Gastroesophageal sphincter (tissue), 3 donors: ENCODE measurements around the gene FZD2.

Experiments
- EP300 ChIP-seq: sonication (generic); formaldehyde crosslinking; IDR thresholded peaks from one replicate; pipeline ENCODE4 v1.6.1; 2017; ENCODE audit warnings: antibody characterized with exemption, mild to moderate bottlenecking
- POLR2A ChIP-seq, 2 donors: fragments of 450-650 bp; IDR thresholded peaks; one replicate each; pipeline ENCODE4 v1.6.1; 2017; ENCODE audit warnings: antibody characterized with exemption in 2 of 2, mild to moderate bottlenecking in 2 of 2, moderate library complexity in 1 of 2
- POLR2AphosphoS5 ChIP-seq: sonication (generic); formaldehyde crosslinking; IDR thresholded peaks from one replicate; pipeline ENCODE4 v1.6.1; 2017; ENCODE audit warnings: antibody characterized with exemption
- TF ChIP-seq, protein P1 (sequence below), 4 experiments: fragments of 200-600 bp in 2 of 4; fragments of 450-650 bp in 2 of 4; sonication (generic) in 1 of 4; IDR thresholded peaks; one replicate each; pipeline ENCODE4 v1.5.1; 2017 to 2019; ENCODE audit warnings: antibody characterized with exemption in 4 of 4, mild to moderate bottlenecking in 2 of 4, moderate library complexity in 2 of 4

DNA sequence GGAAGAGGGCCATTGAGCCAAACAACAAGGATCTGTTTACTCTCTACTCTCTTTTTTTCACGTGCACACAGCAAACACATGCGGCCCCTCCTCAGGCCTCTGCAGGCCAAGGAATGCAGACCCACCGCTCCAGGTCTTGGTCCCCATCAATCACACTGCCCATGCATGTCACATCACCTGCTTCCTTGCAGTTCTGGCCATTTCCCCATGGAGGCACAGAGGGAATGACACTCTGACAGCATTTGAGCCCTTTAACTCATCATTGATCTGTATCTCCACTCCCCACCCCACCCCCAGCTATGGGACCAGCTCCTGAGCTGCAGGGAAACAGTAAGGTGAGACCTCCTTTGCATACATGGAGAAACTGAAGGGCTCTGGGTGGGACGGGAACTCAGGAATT, 53.0 kb downstream of the FZD2 start:
- TF ChIP-seq, protein P1, sequence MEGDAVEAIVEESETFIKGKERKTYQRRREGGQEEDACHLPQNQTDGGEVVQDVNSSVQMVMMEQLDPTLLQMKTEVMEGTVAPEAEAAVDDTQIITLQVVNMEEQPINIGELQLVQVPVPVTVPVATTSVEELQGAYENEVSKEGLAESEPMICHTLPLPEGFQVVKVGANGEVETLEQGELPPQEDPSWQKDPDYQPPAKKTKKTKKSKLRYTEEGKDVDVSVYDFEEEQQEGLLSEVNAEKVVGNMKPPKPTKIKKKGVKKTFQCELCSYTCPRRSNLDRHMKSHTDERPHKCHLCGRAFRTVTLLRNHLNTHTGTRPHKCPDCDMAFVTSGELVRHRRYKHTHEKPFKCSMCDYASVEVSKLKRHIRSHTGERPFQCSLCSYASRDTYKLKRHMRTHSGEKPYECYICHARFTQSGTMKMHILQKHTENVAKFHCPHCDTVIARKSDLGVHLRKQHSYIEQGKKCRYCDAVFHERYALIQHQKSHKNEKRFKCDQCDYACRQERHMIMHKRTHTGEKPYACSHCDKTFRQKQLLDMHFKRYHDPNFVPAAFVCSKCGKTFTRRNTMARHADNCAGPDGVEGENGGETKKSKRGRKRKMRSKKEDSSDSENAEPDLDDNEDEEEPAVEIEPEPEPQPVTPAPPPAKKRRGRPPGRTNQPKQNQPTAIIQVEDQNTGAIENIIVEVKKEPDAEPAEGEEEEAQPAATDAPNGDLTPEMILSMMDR (IDR thresholded peaks at IDR 0.05): no peak
- no peak for TF ChIP-seq POLR2A (IDR thresholded peaks at IDR 0.05)
- TF ChIP-seq EP300: no peak
- no peak for TF ChIP-seq POLR2AphosphoS5
